IPS-11a (cell line): ENCODE data around the gene APBA1.

Experiments used
- H3K4me3 ChIP-seq: one replicate; pipeline ENCODE4 v1.5.1; 2013; ENCODE audit warnings: low read depth, low read length, control low read depth

The APBA1 gene

GRCh38 chr9:69485466-69485865 lies 186.7 kb downstream of the APBA1 start:
- H3K4me3 ChIP-seq: no peak overlapping the region

DNA sequence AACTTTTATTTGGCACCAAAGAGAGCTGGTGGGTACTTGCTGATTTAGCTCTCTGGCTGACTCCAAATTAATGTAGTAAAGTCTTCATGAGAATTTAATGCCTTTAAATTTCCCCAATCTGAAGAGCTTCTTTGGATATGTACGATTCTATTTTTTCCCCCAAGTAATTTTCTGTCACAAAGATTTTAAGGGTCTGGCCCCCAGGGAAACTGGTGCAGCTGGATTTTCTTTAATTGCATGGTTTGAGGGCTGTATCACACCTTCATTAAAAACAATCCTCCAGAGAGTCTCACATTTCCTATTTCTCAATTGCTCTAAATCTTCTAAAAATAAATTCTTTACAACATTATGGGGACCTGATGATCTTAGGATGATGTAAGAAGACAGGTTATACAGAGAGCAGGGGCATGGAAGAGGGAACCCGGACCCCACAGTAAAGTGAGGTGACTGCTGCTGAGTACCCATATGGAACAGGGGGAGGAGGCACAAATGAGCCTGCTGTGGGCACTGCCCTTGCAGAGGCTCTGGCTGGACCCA lies 188.2 kb downstream of the APBA1 start:
- no peak overlapping the region for H3K4me3 ChIP-seq

DNA sequence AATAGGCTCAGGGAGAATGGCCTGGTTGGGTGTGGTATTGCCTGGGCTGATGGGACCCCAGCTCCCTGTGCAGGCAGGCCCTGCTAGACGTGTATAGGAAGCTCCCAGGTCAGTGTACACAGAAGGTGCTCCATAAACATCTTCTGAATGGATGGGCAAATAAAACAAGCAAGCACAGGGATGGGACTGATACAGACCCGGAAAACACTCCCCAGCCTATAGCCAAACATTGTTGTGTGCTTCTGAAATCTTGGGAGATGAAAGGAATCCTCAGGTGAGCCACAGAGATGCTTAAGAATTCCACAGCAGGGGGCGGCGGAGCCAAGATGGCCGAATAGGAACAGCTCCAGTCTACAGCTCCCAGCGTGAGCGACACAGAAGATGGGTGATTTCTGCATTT lies 195.4 kb downstream of the APBA1 start:
- H3K4me3 ChIP-seq: no peak overlapping the region

GRCh38 chr9:69476016-69476415 lies 196.2 kb downstream of the APBA1 start:
- no peak overlapping the region for H3K4me3 ChIP-seq

GRCh38 chr9:69474821-69475220 lies 197.3 kb downstream of the APBA1 start:
- no peak overlapping the region for H3K4me3 ChIP-seq

DNA sequence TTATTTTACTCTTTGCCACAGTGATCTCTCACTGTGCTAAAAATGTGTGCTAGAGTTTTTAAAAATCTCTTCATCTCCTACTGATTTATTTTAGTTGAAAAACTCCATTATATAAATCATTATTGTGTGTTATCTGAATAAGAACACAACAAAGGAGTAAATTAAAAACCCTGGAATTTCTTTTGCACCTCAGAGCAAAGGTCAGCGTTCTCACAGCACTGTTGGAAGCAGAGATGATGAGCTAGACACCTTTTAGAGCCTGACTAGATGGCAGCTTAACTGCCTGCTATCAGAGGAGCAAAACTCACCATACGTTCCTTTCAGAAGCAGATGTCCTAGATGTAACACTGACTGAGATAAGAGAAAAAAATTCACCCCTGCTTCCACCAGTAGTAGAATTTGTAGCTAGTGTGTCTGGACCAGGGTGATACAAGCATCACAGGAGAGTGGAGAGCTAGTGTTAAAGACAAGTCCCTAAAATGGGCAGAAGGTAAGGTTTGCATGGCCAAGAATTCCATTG lies 200.0 kb downstream of the APBA1 start:
- H3K4me3 ChIP-seq: no peak overlapping the region

- H3K4me3 ChIP-seq: no peak overlapping the region
Measured at GRCh38 chr9:69471433-69471832, 200.7 kb downstream of the APBA1 start.

DNA sequence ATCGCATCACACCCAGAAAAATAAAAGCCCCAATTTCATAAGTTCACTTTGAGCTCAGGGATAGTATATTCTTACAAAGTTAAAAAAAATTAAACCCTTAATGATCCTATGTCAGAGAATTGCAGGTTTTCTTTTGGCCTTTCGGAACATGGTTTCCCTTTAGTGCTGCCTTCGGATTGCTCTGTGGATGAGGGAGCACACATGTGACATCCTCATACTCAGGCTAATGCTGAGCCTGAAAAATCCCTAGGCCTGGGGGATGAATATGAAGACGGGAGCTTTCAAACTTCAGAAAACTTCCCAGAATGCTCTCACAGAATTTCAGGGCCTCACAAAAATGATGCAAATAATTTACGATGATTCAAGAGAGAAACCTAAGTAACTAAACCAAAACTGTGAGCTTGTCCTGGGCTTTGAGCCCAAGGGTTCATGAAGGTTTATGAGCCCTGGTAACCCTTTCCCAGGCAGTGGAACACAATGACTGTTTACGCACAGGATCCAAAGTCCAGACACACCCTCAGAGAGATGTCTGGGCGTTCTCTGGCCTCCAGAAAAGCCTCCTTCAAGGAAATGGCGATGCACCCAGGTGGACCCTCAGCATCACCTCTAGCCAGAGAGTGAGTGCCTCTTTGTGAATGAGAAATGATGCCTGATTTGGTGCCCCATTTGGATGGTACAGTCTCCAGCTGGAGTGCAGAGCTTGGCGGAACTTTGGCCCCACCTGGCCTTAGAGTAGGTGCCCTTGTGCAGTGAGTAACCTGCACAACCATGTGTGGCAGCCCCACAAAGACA lies 201.8 kb downstream of the APBA1 start:
- no peak overlapping the region for H3K4me3 ChIP-seq

- no peak overlapping the region for H3K4me3 ChIP-seq
Measured at GRCh38 chr9:69469136-69469535, 203.0 kb downstream of the APBA1 start.

DNA sequence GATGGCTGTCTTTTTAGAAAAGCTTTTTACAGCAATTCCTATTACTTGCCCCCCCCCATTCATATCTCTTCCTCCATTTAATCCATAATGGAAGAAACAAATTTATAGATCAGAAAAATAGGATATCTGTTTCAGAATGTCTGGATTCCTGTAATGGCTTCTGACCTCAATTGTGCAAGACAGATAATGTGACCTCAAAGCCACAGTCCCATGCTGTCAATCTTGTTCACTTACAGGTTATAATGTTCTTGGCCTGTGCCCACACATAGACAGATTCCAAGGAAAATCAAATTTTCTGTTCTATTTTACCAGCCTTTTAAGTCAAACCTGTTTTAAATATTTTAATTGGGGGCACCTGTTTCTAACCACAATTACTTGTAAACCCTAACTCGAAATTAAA lies 203.8 kb downstream of the APBA1 start:
- H3K4me3 ChIP-seq: no peak overlapping the region

GRCh38 chr9:69466151-69466550 lies 206.0 kb downstream of the APBA1 start:
- no peak overlapping the region for H3K4me3 ChIP-seq

GRCh38 chr9:69465473-69465872 lies 206.7 kb downstream of the APBA1 start:
- H3K4me3 ChIP-seq: no peak overlapping the region

- H3K4me3 ChIP-seq: no peak overlapping the region
Measured at GRCh38 chr9:69463497-69464068, 208.6 kb downstream of the APBA1 start.

DNA sequence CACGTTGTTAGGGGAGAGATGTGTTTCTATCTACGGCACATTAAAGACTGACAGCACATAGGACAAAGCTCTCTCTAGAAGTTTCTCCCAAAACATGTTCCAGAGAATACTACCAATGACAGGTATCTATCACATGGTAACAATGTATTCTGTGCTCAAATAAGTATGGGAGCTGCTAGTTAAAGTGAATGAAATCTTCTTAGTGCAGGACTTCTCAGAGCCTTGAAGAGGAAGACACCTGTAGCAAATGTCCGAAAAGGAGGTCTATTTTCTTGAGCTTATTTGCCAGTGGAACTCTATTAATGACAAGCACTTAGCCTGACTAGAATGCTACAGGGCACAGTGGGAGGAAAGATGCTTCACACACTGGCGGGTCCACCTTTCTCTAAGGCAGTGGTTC lies 209.8 kb downstream of the APBA1 start:
- no peak overlapping the region for H3K4me3 ChIP-seq

DNA sequence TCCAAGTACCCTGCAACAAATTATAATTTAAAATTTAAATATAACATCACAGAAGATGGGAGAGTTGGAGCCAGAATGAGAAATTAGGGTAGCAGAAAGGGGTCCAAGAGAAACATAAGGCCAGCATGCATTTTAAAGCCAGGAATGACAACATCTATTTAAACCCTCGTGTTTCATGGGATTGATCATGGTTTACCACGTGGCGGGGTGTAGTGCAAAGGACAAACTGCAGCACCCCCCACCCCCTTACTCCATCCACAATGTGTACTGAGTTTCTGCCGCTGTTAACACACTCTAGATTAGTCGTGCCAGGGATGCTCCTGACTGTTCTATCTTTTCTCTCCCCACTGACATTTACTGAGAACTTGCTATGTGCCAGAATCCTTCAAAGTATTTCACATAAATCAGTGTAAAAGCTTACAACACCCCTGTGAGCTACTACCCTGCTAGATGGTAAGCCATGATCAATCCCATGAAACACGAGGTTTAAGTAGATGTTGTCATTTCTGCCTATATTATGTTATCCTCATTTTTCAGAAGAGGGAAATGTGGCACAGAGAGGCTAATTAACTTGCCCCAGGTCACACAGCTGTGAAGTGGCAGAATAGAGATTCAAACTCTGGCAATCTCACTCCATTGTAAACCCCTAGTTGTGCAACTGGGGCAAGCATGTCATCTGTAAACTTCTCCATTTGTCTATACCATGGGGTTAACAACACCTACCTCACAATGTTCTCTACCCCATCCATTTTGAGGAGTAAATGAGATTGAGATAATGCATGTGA lies 210.9 kb downstream of the APBA1 start:
- H3K4me3 ChIP-seq: no peak overlapping the region

- H3K4me3 ChIP-seq: no peak overlapping the region
Measured at GRCh38 chr9:69460012-69460411, 212.2 kb downstream of the APBA1 start.

GRCh38 chr9:69458176-69458575 lies 214.0 kb downstream of the APBA1 start:
- no peak overlapping the region for H3K4me3 ChIP-seq

GRCh38 chr9:69456201-69456600 lies 216.0 kb downstream of the APBA1 start:
- no peak overlapping the region for H3K4me3 ChIP-seq

GRCh38 chr9:69455311-69455710 lies 216.9 kb downstream of the APBA1 start:
- H3K4me3 ChIP-seq: no peak overlapping the region

DNA sequence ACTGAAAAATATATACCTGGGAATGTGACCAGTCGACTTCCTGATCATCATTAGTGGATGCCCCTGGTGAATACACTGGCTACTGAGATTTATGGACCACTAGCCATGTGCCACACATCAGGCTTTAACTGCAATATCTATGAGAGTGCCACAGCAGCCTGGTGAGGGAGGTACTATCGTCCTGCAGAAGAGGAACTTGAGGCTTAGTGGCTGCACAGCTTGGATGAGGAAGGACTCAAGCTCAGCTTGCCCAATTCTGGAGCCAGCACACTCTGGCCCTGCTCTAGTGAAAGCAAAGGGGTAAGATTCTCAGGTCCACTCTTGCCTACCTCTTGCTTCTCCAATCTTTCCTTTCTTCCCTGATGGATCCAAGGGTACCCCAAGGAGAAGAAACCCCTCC lies 217.8 kb downstream of the APBA1 start:
- H3K4me3 ChIP-seq: no peak overlapping the region

- no peak overlapping the region for H3K4me3 ChIP-seq
Measured at GRCh38 chr9:69453746-69454145, 218.4 kb downstream of the APBA1 start.
